GM18520 (cell line): ENCODE measurements around the gene OAS1.
"Not testable (repeated sequence)": the region's sequence is repeated elsewhere in the genome, so short reads cannot be mapped to it uniquely, and the experiment has no call there.

ENCODE experiments used
- ATAC-seq: cut with Tn5 transposase; IDR thresholded peaks from one replicate; pipeline ENCODE4 v1.9.1; 2021; ENCODE audit not compliant: unreplicated experiment

Gene OAS1

DNA sequence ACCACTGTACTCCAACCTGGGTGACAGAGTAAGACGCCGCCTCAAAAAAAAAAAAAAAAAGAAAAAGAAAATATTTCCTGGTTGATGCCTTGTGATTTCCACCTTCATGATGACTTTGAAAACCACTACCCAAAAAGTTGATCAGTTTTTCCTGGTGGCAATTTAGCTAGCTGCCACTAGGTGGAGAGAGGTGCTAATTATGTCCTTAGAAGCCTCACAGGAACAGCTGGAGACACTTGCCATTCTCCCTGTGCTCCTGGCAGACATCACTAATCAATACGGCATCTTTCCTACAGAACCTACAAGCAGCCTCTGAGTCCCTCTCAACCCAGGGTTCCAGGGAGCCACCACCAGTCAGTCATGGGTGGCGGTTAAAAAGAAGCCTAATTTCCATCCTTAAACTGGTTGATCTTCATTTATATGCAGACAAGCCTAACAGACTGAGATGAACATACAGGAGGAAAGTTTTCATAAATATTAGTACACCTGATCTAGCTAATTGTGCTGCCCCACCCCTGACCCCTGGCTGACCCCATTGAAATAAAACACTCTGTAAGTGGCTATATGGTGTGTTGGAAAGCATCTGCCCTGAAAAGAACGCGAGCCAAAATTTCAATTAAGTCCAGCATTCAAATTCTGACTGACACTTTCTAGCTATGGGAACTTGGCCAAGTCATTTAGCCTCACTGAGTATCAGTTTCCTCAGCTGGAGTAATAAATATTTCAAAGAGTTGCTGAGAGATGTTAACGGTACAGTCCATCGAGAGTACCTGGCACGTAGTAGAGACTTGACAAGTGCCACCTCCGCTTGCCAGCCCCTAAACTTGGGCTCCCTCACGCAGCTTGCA lies 6.2 kb upstream of the OAS1 start:
- ATAC-seq: no peak

DNA sequence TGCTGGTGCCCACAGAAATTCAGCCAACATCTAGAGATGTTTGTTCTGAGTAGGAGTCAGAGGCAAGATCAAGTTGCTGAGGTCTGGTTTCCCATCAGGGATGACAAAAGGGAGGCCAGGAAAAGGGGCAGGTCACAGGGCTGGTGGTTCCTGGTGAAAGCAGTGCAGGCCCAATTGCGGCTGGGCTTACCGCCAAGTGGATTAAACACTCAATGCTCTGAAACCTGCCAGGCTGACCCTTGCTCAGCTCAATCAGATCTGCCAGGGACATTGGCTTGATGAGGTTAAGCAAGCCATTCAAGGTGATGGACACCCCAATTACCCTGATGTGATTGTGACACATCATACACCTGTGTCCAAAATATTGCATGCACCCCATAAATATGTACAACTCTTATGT lies 5.5 kb upstream of the OAS1 start:
- ATAC-seq: no peak

DNA sequence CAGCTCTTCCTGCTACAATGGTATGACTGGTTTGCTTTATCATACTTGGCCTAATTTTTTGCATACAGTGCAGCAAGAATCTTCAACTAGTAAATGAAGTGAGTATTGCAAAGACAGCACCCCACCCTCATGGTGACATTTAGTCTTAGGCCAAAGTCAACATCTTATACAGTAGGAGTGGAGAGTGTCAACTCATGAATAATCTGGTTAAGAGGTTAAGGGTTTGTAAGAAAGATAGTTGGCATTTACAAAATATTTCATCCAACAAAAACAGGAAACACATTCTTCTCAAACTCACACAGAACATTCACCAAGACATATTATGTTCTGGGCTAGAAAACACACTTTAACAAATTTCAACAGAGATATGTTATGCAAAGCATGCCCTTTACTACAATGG lies 2.2 kb upstream of the OAS1 start:
- ATAC-seq: no peak

DNA sequence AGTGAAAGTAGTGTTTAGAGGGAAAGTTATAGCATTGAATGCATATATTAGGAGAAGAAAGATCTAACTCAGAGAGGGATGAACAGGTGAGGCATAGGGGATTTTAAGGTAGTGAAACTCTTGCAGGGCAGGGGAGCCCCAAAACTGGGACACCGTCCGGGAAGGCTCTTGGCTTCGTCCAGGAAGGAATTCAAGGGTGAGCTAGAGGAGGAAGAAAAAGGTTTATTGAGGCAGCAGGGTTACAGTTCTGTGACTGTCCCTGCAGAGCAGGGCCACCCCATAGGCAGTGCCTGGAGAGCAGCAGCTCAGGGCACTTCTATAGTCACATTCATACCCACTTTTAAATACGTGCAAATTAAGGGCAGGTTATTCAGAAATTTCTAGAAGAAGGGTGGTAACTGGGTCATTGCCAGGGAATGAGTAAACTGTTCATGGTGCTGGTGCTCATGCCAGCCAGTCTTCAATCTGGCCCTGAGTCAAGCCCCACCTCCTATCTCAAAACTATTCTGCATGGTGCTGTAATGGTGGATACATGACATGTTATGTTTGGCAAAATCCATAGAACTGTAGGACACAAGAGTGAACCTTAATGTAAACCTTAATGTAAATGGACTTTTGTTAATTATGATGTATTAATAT lies 1.2 kb upstream of the OAS1 start:
- ATAC-seq: no peak

DNA sequence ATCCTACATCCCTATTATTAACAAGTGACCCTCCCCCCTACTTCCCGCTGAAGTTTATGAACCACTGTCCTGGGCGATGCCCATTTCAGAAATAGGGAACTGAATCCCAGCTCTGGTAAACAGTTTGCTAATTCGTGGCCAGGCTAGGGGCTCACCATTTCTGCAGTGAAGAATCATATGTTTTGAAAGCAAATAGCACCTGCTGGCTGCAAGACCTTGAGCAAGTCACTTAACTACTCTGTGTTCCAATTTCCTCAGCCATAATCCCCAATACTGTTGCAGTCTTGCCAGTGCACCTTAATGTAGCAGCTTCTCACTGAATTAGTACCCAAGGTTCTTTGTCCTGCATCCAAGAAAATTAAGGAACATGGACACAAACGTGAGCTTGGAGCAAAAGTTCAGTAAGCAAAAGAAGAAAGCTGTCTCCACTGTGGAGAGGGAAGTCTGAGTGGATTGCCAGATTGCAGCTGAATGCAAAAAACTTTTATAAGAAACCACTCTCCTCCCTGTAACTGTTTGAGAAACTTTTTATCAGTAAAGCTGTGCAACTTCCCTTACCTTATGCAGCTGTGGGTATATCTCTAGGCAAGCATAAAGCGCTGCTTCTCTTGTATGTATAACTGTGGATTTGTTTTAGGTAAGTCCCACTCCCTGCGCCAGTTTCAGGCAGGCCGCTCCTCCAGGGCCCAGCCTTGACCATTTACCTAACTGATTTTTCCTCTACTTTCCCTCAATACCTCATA lies 824 bp downstream of the OAS1 start:
- ATAC-seq: peak; percentile 37

DNA sequence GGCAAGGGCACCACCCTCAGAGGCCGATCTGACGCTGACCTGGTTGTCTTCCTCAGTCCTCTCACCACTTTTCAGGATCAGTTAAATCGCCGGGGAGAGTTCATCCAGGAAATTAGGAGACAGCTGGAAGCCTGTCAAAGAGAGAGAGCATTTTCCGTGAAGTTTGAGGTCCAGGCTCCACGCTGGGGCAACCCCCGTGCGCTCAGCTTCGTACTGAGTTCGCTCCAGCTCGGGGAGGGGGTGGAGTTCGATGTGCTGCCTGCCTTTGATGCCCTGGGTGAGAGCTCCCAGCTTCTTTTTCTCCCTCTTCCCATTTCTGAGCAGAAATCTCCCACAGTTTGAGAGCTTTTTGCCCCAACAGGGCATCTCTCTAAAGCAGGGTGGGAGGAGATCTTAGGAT lies 1.8 kb downstream of the OAS1 start:
- ATAC-seq: no peak

DNA sequence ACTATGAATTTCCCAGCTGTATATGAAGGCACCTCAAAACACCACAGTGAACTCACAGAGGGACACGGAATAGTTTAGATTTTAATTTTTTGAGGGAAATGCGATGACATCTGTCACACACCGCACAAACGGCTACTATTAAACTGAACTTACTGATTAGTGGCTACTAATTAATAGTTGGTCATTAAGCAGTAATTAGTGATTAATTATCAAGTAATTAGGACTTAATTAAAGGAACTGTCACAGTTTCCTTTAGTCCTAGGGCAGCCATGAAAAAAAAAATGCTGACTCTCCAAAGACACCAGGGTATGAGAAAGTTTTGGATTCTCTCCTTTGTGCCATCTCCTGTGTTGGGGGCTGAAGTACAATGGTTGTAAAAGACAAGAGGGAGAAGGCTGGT lies 2.9 kb downstream of the OAS1 start:
- ATAC-seq: no peak

DNA sequence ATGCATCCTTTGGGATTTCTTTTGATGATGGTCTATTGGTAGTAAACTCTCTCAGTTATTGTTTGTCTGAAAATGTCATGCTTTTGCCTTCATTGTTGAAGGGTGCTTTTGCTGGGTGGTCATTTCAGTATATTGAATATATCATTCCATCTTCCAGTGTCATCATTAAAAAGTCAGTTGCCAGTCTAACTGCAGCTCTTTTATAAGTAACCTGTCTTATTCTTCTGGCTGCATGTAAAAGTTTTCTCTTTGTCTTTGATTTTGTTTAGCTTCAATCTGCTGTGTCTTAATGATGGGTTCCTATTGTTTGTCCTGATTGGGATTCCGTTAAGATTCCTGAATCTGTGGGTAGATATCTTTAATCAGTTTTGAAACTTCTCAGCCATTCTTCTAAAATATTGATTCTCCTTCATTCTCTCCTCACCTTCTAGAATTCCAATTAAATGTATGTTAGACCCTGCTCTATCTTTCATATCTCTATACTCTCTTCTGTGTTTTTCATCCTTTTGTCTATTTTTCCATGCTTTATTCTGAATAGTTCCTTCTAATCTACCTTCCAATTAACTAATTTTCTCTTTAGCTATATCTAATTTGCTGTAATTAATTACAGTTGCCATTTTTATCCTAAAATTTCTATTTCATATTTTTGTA lies 6.4 kb downstream of the OAS1 start:
- ATAC-seq: no peak

DNA sequence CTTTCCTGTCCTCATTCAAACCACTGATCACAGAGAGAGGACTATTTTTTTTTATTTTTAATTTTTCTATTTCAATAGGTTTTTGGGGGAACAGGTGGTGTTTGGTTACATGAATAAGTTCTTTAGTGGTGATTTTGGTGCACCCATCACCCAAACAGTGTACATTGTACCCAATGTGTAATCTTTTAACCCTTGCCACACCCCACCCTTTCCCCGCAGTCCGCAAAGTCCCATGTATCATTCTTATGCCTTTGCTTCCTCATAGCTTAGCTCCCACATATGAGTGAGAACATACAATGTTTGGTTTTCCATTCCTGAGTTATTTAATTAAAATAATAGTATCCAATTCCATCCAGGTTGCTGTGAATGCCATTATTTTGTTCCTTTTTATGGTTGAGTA lies 7.1 kb downstream of the OAS1 start:
- ATAC-seq: not testable (repeated sequence)

DNA sequence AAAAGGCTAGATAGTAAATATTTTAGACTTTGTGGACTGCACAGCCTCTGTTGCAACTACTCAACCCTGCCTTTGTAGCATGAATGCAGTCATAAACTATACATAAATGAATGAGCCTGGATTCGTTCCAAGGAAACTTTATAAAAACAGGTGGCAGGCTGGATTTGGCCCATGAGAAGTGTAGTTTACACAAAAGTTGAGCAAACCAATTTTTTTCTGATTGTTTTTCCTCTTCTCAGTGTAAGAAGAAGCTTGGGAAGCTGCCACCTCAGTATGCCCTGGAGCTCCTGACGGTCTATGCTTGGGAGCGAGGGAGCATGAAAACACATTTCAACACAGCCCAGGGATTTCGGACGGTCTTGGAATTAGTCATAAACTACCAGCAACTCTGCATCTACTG lies 9.5 kb downstream of the OAS1 start:
- ATAC-seq: no peak

DNA sequence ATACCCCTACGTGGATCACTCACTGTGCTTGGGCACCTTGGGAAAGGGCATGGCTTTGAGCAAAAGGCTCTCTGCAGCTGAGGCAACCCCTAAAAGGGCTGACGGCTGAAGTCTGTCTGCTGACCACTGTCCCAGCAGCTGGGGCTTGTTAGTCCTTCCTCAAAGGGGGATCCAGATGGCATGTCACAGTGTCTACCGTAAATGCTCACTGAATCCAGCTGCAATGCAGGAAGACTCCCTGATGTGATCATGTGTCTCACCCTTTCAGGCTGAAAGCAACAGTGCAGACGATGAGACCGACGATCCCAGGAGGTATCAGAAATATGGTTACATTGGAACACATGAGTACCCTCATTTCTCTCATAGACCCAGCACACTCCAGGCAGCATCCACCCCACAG lies 12.4 kb downstream of the OAS1 start:
- no peak for ATAC-seq

DNA sequence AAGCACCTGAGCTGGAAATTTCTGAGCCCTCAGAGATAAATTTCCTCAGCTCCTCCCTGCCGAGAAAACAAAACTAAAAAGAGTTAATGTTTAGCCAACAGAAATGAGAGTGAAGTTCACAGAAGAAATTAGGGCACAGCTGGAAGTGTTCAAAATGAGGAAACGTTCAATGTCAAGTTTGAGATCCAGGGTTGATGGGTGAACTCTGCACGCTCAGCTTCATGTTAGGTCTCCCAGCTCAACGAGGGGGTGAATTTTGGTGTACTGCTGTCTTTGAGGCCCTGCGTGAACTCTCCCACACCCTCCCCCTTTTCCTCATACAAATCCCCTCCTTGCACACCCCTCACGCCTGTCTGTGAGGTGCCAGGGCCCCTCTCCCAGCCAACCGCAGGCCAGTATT lies 18.2 kb downstream of the OAS1 start:
- ATAC-seq: peak; percentile 46

DNA sequence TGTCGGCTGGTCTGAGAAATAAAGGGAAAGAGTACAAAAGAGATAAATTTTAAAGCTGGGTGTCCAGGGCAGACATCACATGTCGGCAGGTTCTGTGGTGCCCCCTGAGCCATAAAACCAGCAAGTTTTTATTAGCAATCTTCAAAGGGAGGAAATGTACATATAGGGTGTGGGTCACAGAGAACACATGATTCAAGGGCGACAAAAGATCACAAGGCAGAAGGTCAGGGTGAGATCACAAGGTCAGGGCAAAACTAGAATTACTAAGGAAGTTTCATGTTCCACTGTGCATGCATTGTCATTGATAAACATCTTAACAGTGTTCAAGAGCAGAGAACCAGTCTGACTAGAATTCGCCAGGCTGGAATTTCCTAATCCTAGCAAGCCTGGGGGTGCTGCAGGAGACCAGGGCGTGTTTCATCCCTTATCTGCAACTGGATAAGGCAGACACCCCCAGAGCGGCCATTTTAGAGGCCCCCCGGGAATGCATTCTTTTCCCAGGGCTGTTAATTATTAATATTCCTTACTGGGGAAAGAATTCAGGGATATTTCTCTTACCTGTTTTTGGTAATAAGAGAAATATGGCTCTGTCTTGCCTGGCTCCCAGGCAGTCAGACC lies 19.8 kb downstream of the OAS1 start:
- not testable (repeated sequence) for ATAC-seq

DNA sequence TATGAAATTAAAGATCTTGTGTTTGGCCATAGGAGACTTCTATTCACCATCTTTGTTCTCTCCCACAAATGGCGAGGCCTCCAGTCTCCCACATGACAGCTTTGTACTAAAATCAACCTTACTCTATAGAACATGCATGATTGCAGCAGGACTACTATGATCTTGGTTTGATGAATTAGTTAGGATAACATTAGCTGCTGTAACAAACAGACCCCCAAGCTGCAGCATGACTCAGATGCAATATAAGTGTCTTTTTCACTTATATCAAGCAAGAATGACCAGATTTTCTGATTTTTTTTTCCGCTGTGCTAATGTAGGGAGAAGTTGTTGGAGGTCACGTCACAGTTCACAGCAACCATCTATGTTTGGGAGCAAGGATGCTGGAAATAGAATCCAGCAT lies 20.7 kb downstream of the OAS1 start:
- ATAC-seq: no peak

DNA sequence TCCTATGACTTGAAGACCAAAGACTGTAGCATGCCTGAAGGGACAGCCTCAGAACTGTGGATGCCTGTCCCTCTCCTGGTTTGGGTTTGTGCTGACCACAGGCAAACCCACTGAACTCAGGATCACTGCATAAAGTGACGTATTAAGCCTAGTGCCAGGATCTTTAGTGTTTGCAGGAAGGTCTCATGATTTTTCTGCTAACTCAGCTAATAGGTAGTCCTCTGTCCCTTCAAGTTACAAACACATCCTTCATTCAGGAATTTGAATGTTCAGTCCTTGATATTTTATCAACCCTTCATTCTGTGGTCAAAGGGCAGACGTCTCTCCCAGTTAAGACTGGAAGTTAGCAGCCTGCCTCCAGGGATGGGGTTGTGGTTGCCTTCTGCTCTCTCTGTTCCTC lies 21.2 kb downstream of the OAS1 start:
- no peak for ATAC-seq

DNA sequence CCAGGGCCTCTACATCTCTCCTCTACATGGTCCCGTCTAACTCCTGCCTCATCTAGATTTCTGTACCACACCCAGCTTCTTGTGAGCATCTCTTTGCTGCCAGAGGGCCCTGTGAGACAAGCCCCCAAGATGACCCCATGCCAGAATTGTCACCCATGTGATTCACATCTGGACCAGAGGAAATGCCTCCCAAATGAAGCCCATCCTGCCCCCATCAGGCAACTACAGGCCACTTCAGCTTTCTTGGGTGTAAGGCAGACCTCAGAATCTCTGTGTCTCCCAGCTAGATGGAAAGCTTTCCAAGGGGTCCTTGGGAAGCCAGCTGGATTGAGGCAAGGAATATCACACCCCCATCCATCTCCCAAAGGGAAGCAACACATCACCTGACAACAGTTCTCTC lies 22.2 kb downstream of the OAS1 start:
- no peak for ATAC-seq

DNA sequence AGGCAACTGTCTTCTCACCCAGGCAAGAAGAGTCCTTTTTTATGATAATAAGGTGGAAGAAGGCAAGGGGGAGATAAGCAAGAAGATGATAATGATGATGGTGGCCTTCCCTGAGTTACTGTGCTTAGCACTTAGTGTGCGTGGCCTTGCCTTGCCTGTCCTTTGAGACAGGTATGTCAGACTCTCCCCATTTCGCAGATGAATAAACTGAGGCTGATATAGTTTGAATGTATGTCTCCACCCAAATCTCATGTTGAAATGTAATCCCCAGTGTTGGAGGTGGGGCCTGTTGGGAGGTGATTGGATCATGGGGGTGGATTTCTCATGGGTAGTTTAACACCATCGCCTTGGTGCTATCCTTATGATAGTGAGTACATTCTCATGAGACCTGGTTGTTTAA lies 23.0 kb downstream of the OAS1 start:
- ATAC-seq: no peak

DNA sequence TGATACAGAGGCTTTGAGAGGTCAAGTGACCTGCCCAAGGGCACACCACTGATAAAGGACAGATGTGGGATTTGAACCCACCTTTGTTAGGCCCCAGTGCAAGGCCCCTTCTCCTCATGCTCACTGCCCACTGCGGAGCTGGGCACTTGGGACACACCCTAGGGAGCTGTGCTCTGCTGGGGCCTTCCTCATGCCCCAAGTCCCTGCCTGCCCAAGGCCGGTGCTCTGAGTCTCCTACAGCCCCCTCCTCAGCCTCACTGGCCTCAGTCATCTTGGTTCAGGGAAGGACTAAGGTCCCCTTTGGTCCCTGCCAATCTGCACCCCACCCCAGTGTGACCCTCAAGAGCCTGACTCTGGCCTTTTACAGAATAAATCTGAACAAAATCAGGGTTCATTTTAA lies 23.6 kb downstream of the OAS1 start:
- ATAC-seq: no peak

DNA sequence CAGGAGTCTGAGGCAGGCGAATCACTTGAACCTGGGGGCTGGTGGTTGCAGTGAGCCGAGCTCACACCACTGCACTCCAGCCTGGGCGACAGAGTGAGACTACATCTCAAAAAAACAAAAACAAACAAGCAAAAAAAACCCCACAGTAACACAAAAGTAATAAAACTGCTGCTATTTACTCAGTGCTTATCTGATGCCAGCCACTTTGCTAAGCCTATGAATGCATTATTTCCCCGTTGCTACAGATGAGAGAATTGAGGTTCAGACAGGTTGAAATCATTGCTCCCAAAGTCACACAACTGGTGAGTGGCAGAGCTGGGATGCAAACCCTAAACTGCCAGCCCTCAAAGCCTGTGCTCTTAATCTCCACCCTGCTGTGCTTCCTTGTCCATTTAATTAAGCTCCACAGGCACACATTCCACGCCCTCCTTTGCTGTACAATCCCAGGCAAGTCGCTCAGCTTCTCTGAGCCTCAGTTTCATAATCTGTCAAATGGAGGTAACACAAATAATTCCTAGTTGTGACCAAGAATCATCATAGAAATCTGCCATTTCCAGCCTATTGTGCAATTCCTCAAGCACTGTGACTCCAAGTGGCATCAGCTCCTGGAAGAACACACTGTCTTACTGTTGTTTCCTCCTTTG lies 25.8 kb downstream of the OAS1 start:
- ATAC-seq: no peak

DNA sequence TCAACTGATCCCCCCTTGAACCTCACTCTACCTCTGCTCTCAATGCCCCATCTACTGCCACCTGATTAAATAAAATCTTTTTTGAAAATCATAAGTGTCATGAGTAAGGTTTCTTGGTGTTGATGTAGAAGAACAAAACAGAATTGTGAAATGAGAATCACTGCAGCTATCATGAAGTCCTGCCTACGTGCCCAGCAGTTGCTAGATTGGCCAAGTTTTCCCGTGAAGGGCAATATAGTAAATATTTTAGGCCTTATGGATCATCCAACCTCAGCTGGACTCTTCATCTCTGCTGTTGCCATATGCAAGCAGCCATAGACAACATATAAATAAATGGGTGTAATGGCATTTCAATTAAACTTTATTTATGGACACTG lies 26.4 kb downstream of the OAS1 start:
- no peak for ATAC-seq

DNA sequence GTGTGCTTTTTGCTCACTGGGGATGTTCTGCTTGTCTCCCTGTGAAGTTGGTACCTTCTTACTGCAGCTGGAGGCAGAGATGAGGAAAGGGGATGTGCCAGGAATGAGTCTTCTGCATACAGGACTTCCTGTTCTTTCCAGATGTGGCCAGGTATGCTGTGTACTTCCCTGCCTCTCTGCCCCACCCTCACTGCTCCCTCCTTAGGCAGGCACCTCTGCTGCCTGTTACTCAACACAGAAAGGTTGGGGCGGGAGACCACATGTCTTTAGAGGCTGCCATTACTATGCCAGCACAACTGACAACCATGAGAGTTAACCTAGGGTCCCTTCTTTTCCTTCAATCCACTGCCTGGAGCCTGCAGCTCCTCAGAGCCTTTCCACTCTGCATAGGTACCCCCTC lies 29.5 kb downstream of the OAS1 start:
- no peak for ATAC-seq
